ENCODE results near the gene RECQL5.

- TF ChIP-seq CTCF (IDR thresholded peaks at IDR 0.05 in 4 of 5, conservative IDR thresholded peaks at IDR 0.05 in 1 of 5) (no peak), POLR2A (IDR thresholded peaks at IDR 0.05) (no peak)
Measured at GRCh38 chr17:75658237-75658636, 8.7 kb downstream of the RECQL5 start.
